ENCODE results near the gene ANAPC4. TPM values are rescaled to one million over a fixed set of nuclear protein-coding genes. Genes with fewer than 3 reads are reported as not detected.

The ANAPC4 gene
- total and polyA plus RNA-seq, 2 of the 4 experiments (the other 2 are of a cell fraction): 12.4 to 18.3 TPM

DNA sequence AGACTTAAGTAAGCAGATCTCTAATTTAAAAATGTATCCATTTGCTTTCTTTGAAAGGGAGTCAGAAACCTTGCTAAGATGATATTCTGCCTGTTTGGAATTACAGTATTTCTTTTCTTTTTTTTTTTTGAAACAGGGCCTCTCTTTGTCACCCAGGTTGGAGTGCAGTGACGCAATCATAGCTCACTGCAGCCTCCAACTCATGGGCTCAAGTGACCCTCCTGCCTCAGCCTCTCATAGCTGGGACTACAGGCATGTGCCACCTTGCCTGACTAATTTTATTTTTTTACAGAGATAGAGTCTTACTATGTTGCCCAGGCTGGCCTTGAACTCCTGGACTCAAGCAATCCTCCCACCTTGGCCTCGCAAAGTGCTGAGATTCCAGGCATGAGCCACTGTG lies 40.0 kb downstream of the ANAPC4 start:
- DNase-seq (no peak), ATAC-seq (ENCODE audit: low read depth) (no peak)
- no peaks in the 10 kb centered on the region for H3K27me3 ChIP-seq (ENCODE audit: control insufficient read depth, insufficient read depth, low read length)
- H3K9me1 ChIP-seq (ENCODE audit: insufficient read depth, low read length): no peaks in the 10 kb centered on the region
- H3K27ac ChIP-seq (ENCODE audit: insufficient read depth, low read length): no peak overlapping the region
- no peak for TF ChIP-seq BHLHE40 (IDR thresholded peaks at IDR 0.05; ENCODE audit: low read depth, low read length)
- no peak overlapping the region for H2BK5ac ChIP-seq (ENCODE audit: low read depth, low read length, poor library complexity, severe bottlenecking)
- no peak overlapping the region for H2AK5ac ChIP-seq (ENCODE audit: low read depth, low read length)
- H2AK9ac ChIP-seq (replicated peaks; ENCODE audit: low read depth, low read length, poor library complexity): no peak overlapping the region
- dilution Hi-C loops (cut with HindIII; ENCODE audit: low sequenced_read_pairs, unreplicated experiment) (no loop called here), intact Hi-C loops (cut with micrococcal nuclease) (no loop called here), in situ Hi-C loops (cut with MboI; ENCODE audit: low sequenced_read_pairs) (no loop called here)
- no peak overlapping the region for H4K8ac ChIP-seq (ENCODE audit: low read depth in 2 of 2, low read length in 2 of 2)
- H2AFZ ChIP-seq (replicated peaks; ENCODE audit: low read length, poor library complexity): no peak overlapping the region
- H3K4me1 ChIP-seq (ENCODE audit: control insufficient read depth, insufficient read depth, low read length): no peaks in the 10 kb centered on the region
- 100% methylated on average over 1 of the region's 2 CpGs; no CpG with 5 or more reads in 1 of the 2 experiments for WGBS, 2 experiments (ENCODE audit: extremely low coverage in 2 of 2, insufficient read length in 1 of 2)
- ChIA-PET CTCF (interaction anchor here (0.7 kb wide), 1 partner anchor 23 kb away, joined by 3 read pairs; no protein-coding TSS in a partner anchor), POLR2A (ENCODE audit: unreplicated experiment) (no interaction called here)
- no peak overlapping the region for H3K23ac ChIP-seq (ENCODE audit: low read depth, low read length)
- H3K9ac ChIP-seq (ENCODE audit: low read depth, low read length): no peak overlapping the region
- no peaks in the 10 kb centered on the region for H3K9me3 ChIP-seq (ENCODE audit: control insufficient read depth, insufficient read depth, low read length)
- no peaks in the 10 kb centered on the region for H4K20me1 ChIP-seq (ENCODE audit: insufficient read depth, low read length)
- H2BK15ac ChIP-seq (ENCODE audit: low read depth, low read length): no peak overlapping the region
- no peak overlapping the region for H2BK20ac ChIP-seq (ENCODE audit: low read depth, low read length)
- H3K4ac ChIP-seq (ENCODE audit: low read depth, low read length): no peak overlapping the region
- no peak overlapping the region for H4K5ac ChIP-seq (ENCODE audit: low read depth, low read length)
- peaks cover 11% of the 10 kb centered on the region; the same call in 1 of the 2 replicates for H3K36me3 ChIP-seq (ENCODE audit: control insufficient read depth, insufficient read depth, low read length)
- no peak overlapping the region for H3K56ac ChIP-seq (ENCODE audit: extremely low read depth, insufficient read depth, low read length)
- H3K4me3 ChIP-seq (ENCODE audit: insufficient read depth, low read depth, low read length): no peak overlapping the region
- no peaks in the 10 kb centered on the region for H3K79me1 ChIP-seq (ENCODE audit: low read depth in 1 of 2, low read length in 2 of 2)
- no peak overlapping the region for H3K14ac ChIP-seq (replicated peaks; ENCODE audit: low read depth, low read length)
- no peak overlapping the region for H2BK120ac ChIP-seq (ENCODE audit: low read depth, low read length)
- BruUV-seq (replicated peaks): no TSS peak
- H4K91ac ChIP-seq (ENCODE audit: insufficient read depth, low read depth, low read length): no peak overlapping the region
- H3K4me2 ChIP-seq (ENCODE audit: low read depth, low read length): no peak overlapping the region
- H3K18ac ChIP-seq (ENCODE audit: low read depth, low read length): no peak overlapping the region
